GM19467 (cell line): Measurements from ENCODE around the gene SCIN.
A peak's percentile ranks its signal among the peaks of the same experiment; 100 is the strongest.

Experiments used
- ATAC-seq: cut with Tn5 transposase; IDR thresholded peaks from one replicate; pipeline ENCODE4 v1.9.1; 2021; ENCODE audit warnings: mild to moderate bottlenecking, moderate library complexity; ENCODE audit not compliant: unreplicated experiment

SCIN gene

GRCh38 chr7:12565873-12566272, 4.6 kb upstream of the SCIN start:
- ATAC-seq: no peak

- ATAC-seq: peak; percentile 85
Measured at GRCh38 chr7:12567015-12567414, 3.5 kb upstream of the SCIN start.

GRCh38 chr7:12569673-12570072, 847 bp upstream of the SCIN start:
- ATAC-seq: no peak

- no peak for ATAC-seq
Measured at GRCh38 chr7:12570168-12570533, 369 bp upstream of the SCIN start.

GRCh38 chr7:12571691-12572090, 1.2 kb downstream of the SCIN start:
- no peak for ATAC-seq

GRCh38 chr7:12572941-12573575, 2.5 kb downstream of the SCIN start:
- no peak for ATAC-seq

- no peak for ATAC-seq
Measured at GRCh38 chr7:12573885-12574284, 3.4 kb downstream of the SCIN start.

GRCh38 chr7:12578930-12579640, 8.6 kb downstream of the SCIN start:
- ATAC-seq: no peak

GRCh38 chr7:12581897-12582296, 11.4 kb downstream of the SCIN start:
- ATAC-seq: no peak

GRCh38 chr7:12582362-12582761, 11.8 kb downstream of the SCIN start:
- no peak for ATAC-seq

- no peak for ATAC-seq
Measured at GRCh38 chr7:12583176-12583575, 12.7 kb downstream of the SCIN start.

- no peak for ATAC-seq
Measured at GRCh38 chr7:12583922-12584321, 13.4 kb downstream of the SCIN start.

GRCh38 chr7:12584930-12585329, 14.4 kb downstream of the SCIN start:
- peak; percentile 98 for ATAC-seq

GRCh38 chr7:12586271-12586670, 15.8 kb downstream of the SCIN start:
- ATAC-seq: no peak

GRCh38 chr7:12588259-12588904, 17.9 kb downstream of the SCIN start:
- no peak for ATAC-seq

GRCh38 chr7:12590559-12590958, 20.0 kb downstream of the SCIN start:
- ATAC-seq: no peak

GRCh38 chr7:12594122-12594897, 23.8 kb downstream of the SCIN start:
- ATAC-seq: no peak

- ATAC-seq: no peak
Measured at GRCh38 chr7:12595148-12595547, 24.6 kb downstream of the SCIN start.

GRCh38 chr7:12596225-12596790, 25.8 kb downstream of the SCIN start:
- no peak for ATAC-seq

GRCh38 chr7:12601302-12601869, 30.9 kb downstream of the SCIN start:
- peak; percentile 89 for ATAC-seq

- ATAC-seq: no peak
Measured at GRCh38 chr7:12607134-12607533, 36.6 kb downstream of the SCIN start.
